ENCODE results near the gene CHN2. TPM values are rescaled to one million over a fixed set of nuclear protein-coding genes. Genes with fewer than 3 reads are reported as not detected.

Gene CHN2
- total RNA-seq, 6 experiments from 2014 or later, result not detected

GRCh38 chr7:29353810-29354209, 159.2 kb downstream of the CHN2 start:
- no peak overlapping the region for H3K4me3 Mint-ChIP-seq
- no peaks in the 10 kb centered on the region for H3K36me3 Mint-ChIP-seq (ENCODE audit: low read depth)
- DNase-seq, result no peak
- H3K9me3 Mint-ChIP-seq, result no peaks in the 10 kb centered on the region; the same call in 1 of the 2 replicates
- no peaks in the 10 kb centered on the region for H3K27me3 Mint-ChIP-seq (ENCODE audit: insufficient read depth)
- no peaks in the 10 kb centered on the region for H3K4me1 Mint-ChIP-seq (ENCODE audit: low read depth)
- H3K27ac Mint-ChIP-seq, result no peak overlapping the region
- TF ChIP-seq, protein P1, sequence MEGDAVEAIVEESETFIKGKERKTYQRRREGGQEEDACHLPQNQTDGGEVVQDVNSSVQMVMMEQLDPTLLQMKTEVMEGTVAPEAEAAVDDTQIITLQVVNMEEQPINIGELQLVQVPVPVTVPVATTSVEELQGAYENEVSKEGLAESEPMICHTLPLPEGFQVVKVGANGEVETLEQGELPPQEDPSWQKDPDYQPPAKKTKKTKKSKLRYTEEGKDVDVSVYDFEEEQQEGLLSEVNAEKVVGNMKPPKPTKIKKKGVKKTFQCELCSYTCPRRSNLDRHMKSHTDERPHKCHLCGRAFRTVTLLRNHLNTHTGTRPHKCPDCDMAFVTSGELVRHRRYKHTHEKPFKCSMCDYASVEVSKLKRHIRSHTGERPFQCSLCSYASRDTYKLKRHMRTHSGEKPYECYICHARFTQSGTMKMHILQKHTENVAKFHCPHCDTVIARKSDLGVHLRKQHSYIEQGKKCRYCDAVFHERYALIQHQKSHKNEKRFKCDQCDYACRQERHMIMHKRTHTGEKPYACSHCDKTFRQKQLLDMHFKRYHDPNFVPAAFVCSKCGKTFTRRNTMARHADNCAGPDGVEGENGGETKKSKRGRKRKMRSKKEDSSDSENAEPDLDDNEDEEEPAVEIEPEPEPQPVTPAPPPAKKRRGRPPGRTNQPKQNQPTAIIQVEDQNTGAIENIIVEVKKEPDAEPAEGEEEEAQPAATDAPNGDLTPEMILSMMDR (IDR thresholded peaks at IDR 0.05), result no peak

- Mint-ChIP-seq H3K36me3 (ENCODE audit: low read depth) (no peaks in the 10 kb centered on the region), H3K27me3 (ENCODE audit: insufficient read depth) (no peaks in the 10 kb centered on the region; the same call in 1 of the 2 replicates), H3K4me1 (ENCODE audit: low read depth) (no peaks in the 10 kb centered on the region), H3K4me3 (no peak overlapping the region), H3K9me3 (no peaks in the 10 kb centered on the region; the same call in 1 of the 2 replicates), H3K27ac (no peak overlapping the region)
- no peak for DNase-seq
- TF ChIP-seq, protein P1 (IDR thresholded peaks at IDR 0.05), result no peak
Measured at GRCh38 chr7:29354340-29354739, 159.8 kb downstream of the CHN2 start.

DNA sequence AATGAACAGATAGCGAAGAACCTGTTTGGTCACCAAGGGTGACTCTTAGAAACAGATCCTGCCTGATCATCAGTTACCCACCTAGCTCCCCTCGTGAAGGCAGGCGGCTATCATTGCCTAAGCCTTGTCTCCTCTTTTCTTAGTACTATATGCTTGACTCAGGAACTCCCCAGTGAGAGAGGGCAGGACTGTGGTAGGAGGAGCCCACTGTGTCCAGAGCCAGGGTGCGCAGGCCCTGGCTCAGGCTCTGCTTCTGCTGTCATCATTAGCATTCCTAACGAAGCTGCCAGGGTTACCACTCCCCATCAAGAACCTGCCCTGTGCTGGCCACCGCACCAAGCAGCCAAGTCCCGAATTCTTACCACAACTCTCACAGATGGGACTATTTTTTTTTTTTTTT, 160.8 kb downstream of the CHN2 start:
- Mint-ChIP-seq H3K4me3 (no peak overlapping the region), H3K27ac (no peak overlapping the region), H3K27me3 (ENCODE audit: insufficient read depth) (no peaks in the 10 kb centered on the region; the same call in 1 of the 2 replicates), H3K9me3 (no peaks in the 10 kb centered on the region; the same call in 1 of the 2 replicates), H3K36me3 (ENCODE audit: low read depth) (no peaks in the 10 kb centered on the region), H3K4me1 (ENCODE audit: low read depth) (no peaks in the 10 kb centered on the region)
- no peak for DNase-seq
- TF ChIP-seq, protein P1 (IDR thresholded peaks at IDR 0.05), result no peak

GRCh38 chr7:29356631-29357030, 162.1 kb downstream of the CHN2 start:
- H3K36me3 Mint-ChIP-seq (ENCODE audit: low read depth), result no peaks in the 10 kb centered on the region
- H3K27ac Mint-ChIP-seq, result no peak overlapping the region
- no peaks in the 10 kb centered on the region; the same call in 1 of the 2 replicates for H3K9me3 Mint-ChIP-seq
- no peak overlapping the region for H3K4me3 Mint-ChIP-seq
- H3K27me3 Mint-ChIP-seq (ENCODE audit: insufficient read depth), result no peaks in the 10 kb centered on the region; the same call in 1 of the 2 replicates
- TF ChIP-seq, protein P1 (IDR thresholded peaks at IDR 0.05), result no peak
- H3K4me1 Mint-ChIP-seq (ENCODE audit: low read depth), result no peaks in the 10 kb centered on the region
- DNase-seq, result no peak

GRCh38 chr7:29359482-29360093, 165.0 kb downstream of the CHN2 start:
- no peak overlapping the region for H3K27ac Mint-ChIP-seq
- peaks cover 4% of the 10 kb centered on the region; the same call in 1 of the 2 replicates for H3K27me3 Mint-ChIP-seq (ENCODE audit: insufficient read depth)
- H3K4me1 Mint-ChIP-seq (ENCODE audit: low read depth), result no peaks in the 10 kb centered on the region
- DNase-seq, result no peak
- no peaks in the 10 kb centered on the region; the same call in 1 of the 2 replicates for H3K9me3 Mint-ChIP-seq
- TF ChIP-seq, protein P1 (IDR thresholded peaks at IDR 0.05), result no peak
- no peaks in the 10 kb centered on the region for H3K36me3 Mint-ChIP-seq (ENCODE audit: low read depth)
- H3K4me3 Mint-ChIP-seq, result no peak overlapping the region

Data from HFFc6 (cell line).